HG02571 (cell line): ENCODE measurements around the gene CSRP1.
"Not testable (repeated sequence)": the region's sequence is repeated elsewhere in the genome, so short reads cannot be mapped to it uniquely, and the experiment has no call there.

Experiments used
- ATAC-seq: cut with Tn5 transposase; IDR thresholded peaks from one replicate; pipeline ENCODE4 v1.9.1; 2021; ENCODE audit warnings: mild to moderate bottlenecking, moderate library complexity; ENCODE audit not compliant: unreplicated experiment

Gene CSRP1

GRCh38 chr1:201537891-201538611 lies 31.1 kb upstream of the CSRP1 start:
- ATAC-seq = no peak

GRCh38 chr1:201537467-201537866 lies 30.5 kb upstream of the CSRP1 start:
- no peak for ATAC-seq

- ATAC-seq = no peak
Measured at GRCh38 chr1:201537028-201537427, 30.1 kb upstream of the CSRP1 start.

- no peak for ATAC-seq
Measured at GRCh38 chr1:201536558-201536957, 29.6 kb upstream of the CSRP1 start.

- no peak for ATAC-seq
Measured at GRCh38 chr1:201535919-201536245, 29.0 kb upstream of the CSRP1 start.

- no peak for ATAC-seq
Measured at GRCh38 chr1:201535046-201535918, 28.4 kb upstream of the CSRP1 start.

- ATAC-seq = no peak
Measured at GRCh38 chr1:201533836-201534235, 26.9 kb upstream of the CSRP1 start.

- ATAC-seq = no peak
Measured at GRCh38 chr1:201531551-201532425, 24.9 kb upstream of the CSRP1 start.

- ATAC-seq = no peak
Measured at GRCh38 chr1:201530741-201531531, 24.0 kb upstream of the CSRP1 start.

GRCh38 chr1:201528631-201529252 lies 21.8 kb upstream of the CSRP1 start:
- ATAC-seq = no peak

GRCh38 chr1:201527879-201528278 lies 21.0 kb upstream of the CSRP1 start:
- ATAC-seq = no peak

- ATAC-seq = no peak
Measured at GRCh38 chr1:201525193-201525778, 18.4 kb upstream of the CSRP1 start.

GRCh38 chr1:201520046-201520575 lies 13.2 kb upstream of the CSRP1 start:
- not testable (repeated sequence) for ATAC-seq

GRCh38 chr1:201518071-201518470 lies 11.1 kb upstream of the CSRP1 start:
- ATAC-seq = no peak

GRCh38 chr1:201517631-201518030 lies 10.7 kb upstream of the CSRP1 start:
- no peak for ATAC-seq

- ATAC-seq = no peak
Measured at GRCh38 chr1:201516511-201517127, 9.7 kb upstream of the CSRP1 start.

GRCh38 chr1:201515895-201516294 lies 9.0 kb upstream of the CSRP1 start:
- no peak for ATAC-seq

- ATAC-seq = no peak
Measured at GRCh38 chr1:201515062-201515750, 8.3 kb upstream of the CSRP1 start.
